PC-3 (cell line): ENCODE measurements around the gene ZNF18.

Source experiments
- CTCF ChIP-seq: fragments of 300-600 bp; sonication (generic); conservative IDR thresholded peaks from 2 replicates; pipeline ENCODE4 v1.5.1; 2017; ENCODE audit warnings: antibody characterized with exemption, low read depth, mild to moderate bottlenecking, low read length
- EZH2 ChIP-seq: fragments of 300-600 bp; sonication (generic); IDR thresholded peaks from one replicate; pipeline ENCODE4 v1.6.1; 2017; ENCODE audit warnings: antibody characterized with exemption, mild to moderate bottlenecking, low read length; ENCODE audit not compliant: unreplicated experiment

GRCh38 chr17:11986179-11986941, 10.9 kb downstream of the ZNF18 start:
- TF ChIP-seq CTCF (no peak), EZH2 (no peak)
